SK-N-SH (cell line): ENCODE measurements around the gene USP32.

Source experiments
- EZH2phosphoT487 ChIP-seq: fragments of 200-600 bp; sonication (generic); IDR thresholded peaks from 2 replicates; pipeline ENCODE4 v1.6.1; 2017; ENCODE audit warnings: low read depth, mixed run types, mild to moderate bottlenecking, antibody characterized with exemption, moderate library complexity, borderline replicate concordance
- POLR2AphosphoS5 ChIP-seq: IDR thresholded peaks from 2 replicates; pipeline ENCODE4 v1.6.1; 2012; ENCODE audit warnings: low read depth, low read length
- RCOR1 ChIP-seq: fragments of 150-350 bp; IDR thresholded peaks from 2 replicates; pipeline ENCODE4 v1.6.1; 2017; ENCODE audit warnings: antibody characterized with exemption, low read length
- SIN3A ChIP-seq: IDR thresholded peaks from 2 replicates; pipeline ENCODE4 v1.6.1; 2012; ENCODE audit warnings: low read depth, mild to moderate bottlenecking, low read length, moderate library complexity, borderline replicate concordance
- YY1 ChIP-seq: IDR thresholded peaks from 2 replicates; pipeline ENCODE4 v1.4.0; 2012; ENCODE audit warnings: low read depth, mild to moderate bottlenecking
- TF ChIP-seq, protein P1 (sequence below): IDR thresholded peaks from 2 replicates; pipeline ENCODE4 v1.6.1; 2012; ENCODE audit warnings: mild to moderate bottlenecking, low read depth, low read length, moderate library complexity
- TF ChIP-seq, protein P2 (sequence below): fragments of 200-600 bp; sonication (generic); IDR thresholded peaks from 2 replicates; pipeline ENCODE4 v1.6.1; 2017; ENCODE audit warnings: antibody characterized with exemption, mild to moderate bottlenecking, moderate library complexity
- TF ChIP-seq, protein P3 (sequence below): IDR thresholded peaks from 2 replicates; pipeline ENCODE4 v1.4.0; 2012; ENCODE audit warnings: low read depth

DNA sequence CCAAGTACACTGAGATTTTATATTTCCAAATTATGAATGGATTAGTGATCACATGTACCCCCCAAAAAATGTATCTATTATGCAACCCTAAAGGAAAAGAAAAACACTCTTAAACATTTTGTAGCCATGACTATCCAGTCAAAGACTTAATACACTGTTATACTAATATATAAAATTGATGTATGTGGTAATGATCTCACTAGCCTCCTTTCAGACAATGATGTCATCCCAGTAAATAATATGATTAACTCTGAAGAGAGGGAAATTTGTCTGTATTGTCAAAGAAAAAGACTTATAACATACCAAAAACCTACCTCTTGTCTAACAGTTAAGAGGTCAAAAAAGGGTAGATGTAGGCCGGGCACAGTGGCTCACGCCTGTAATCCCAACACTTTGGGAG lies 80.7 kb downstream of the USP32 start:
- TF ChIP-seq POLR2AphosphoS5 (no peak), YY1 (no peak), RCOR1 (no peak), EZH2phosphoT487 (no peak), SIN3A (no peak)
- TF ChIP-seq, protein P1, sequence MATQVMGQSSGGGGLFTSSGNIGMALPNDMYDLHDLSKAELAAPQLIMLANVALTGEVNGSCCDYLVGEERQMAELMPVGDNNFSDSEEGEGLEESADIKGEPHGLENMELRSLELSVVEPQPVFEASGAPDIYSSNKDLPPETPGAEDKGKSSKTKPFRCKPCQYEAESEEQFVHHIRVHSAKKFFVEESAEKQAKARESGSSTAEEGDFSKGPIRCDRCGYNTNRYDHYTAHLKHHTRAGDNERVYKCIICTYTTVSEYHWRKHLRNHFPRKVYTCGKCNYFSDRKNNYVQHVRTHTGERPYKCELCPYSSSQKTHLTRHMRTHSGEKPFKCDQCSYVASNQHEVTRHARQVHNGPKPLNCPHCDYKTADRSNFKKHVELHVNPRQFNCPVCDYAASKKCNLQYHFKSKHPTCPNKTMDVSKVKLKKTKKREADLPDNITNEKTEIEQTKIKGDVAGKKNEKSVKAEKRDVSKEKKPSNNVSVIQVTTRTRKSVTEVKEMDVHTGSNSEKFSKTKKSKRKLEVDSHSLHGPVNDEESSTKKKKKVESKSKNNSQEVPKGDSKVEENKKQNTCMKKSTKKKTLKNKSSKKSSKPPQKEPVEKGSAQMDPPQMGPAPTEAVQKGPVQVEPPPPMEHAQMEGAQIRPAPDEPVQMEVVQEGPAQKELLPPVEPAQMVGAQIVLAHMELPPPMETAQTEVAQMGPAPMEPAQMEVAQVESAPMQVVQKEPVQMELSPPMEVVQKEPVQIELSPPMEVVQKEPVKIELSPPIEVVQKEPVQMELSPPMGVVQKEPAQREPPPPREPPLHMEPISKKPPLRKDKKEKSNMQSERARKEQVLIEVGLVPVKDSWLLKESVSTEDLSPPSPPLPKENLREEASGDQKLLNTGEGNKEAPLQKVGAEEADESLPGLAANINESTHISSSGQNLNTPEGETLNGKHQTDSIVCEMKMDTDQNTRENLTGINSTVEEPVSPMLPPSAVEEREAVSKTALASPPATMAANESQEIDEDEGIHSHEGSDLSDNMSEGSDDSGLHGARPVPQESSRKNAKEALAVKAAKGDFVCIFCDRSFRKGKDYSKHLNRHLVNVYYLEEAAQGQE = no peak
- TF ChIP-seq, protein P2, sequence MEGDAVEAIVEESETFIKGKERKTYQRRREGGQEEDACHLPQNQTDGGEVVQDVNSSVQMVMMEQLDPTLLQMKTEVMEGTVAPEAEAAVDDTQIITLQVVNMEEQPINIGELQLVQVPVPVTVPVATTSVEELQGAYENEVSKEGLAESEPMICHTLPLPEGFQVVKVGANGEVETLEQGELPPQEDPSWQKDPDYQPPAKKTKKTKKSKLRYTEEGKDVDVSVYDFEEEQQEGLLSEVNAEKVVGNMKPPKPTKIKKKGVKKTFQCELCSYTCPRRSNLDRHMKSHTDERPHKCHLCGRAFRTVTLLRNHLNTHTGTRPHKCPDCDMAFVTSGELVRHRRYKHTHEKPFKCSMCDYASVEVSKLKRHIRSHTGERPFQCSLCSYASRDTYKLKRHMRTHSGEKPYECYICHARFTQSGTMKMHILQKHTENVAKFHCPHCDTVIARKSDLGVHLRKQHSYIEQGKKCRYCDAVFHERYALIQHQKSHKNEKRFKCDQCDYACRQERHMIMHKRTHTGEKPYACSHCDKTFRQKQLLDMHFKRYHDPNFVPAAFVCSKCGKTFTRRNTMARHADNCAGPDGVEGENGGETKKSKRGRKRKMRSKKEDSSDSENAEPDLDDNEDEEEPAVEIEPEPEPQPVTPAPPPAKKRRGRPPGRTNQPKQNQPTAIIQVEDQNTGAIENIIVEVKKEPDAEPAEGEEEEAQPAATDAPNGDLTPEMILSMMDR = no peak
- TF ChIP-seq, protein P3, sequence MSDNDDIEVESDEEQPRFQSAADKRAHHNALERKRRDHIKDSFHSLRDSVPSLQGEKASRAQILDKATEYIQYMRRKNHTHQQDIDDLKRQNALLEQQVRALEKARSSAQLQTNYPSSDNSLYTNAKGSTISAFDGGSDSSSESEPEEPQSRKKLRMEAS = no peak
